Measurements from ENCODE around the gene SIN3A. TPM values are rescaled to one million over a fixed set of nuclear protein-coding genes. Genes with fewer than 3 reads are reported as not detected.
"Not testable (repeated sequence)": the region's sequence is repeated elsewhere in the genome, so short reads cannot be mapped to it uniquely, and the experiment has no call there.

The SIN3A gene
- total and polyA plus RNA-seq, 2 donors (not counting 1 experiment from before 2014, with no cell fraction given), result 32.0 to 153 TPM

DNA sequence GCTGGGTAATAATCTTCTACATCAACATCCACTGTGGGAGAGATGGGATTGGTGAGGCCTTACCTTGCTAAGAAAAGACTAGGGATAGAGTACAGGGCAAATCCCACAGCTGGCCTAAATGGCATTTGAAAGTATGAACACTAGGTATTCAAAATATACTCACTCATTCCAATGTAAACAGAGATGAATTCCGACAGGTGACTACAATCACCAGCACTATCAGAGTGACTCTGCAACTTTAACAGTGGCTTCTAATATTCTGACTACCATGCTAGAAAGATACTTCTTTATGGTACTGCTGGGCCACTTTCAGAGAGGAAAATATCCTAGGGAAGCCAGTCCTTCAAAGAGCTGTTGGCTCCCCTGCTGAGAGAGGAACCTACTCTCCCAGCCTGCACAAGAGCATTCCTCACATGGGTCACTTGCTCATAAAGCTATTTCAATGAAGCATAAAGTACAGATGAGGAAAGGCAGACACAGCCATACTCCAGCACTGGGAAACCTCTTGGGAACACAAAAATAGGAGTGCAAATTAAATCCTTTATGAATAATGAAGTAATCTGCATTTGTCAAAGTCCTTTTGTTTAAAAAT lies 61.6 kb downstream of the SIN3A start:
- Histone ChIP-seq H3K4me3 (ENCODE audit: control extremely low read depth in 1 of 5, extremely low read depth in 1 of 5, insufficient read depth in 1 of 5, low read depth in 2 of 5, low read length in 4 of 5) (no peak overlapping the region), H3K4me1 (ENCODE audit: control insufficient read depth in 2 of 2, insufficient read depth in 2 of 2, low read length in 2 of 2) (peaks cover 16 to 20% of the 10 kb centered on the region in 2 donors), H3K27ac (ENCODE audit: low read length in 2 of 2) (no peak overlapping the region), H3K27me3 (replicated peaks in 1 of 4; ENCODE audit: control extremely low read depth in 1 of 4, control insufficient read depth in 3 of 4, insufficient read depth in 4 of 4, low read length in 3 of 4) (no peaks in the 10 kb centered on the region), H3K9me3 (ENCODE audit: control extremely low read depth in 1 of 3, control insufficient read depth in 2 of 3, insufficient read depth in 1 of 3, low read length in 2 of 3) (no peaks in the 10 kb centered on the region), H4K20me1 (ENCODE audit: control insufficient read depth, insufficient read depth, low read length, poor library complexity, severe bottlenecking) (peaks cover 15% of the 10 kb centered on the region), H3K9ac (ENCODE audit: low read length) (no peak overlapping the region), H3K4me2 (replicated peaks; ENCODE audit: low read depth, low read length, poor library complexity, severe bottlenecking) (no peak overlapping the region), H2AFZ (ENCODE audit: insufficient read depth, low read depth, low read length, poor library complexity, severe bottlenecking) (no peak overlapping the region), H3K36me3 (replicated peaks in 1 of 2; ENCODE audit: control extremely low read depth in 1 of 2, control insufficient read depth in 1 of 2, extremely low read depth in 1 of 2, insufficient read depth in 2 of 2, low read length in 1 of 2) (peaks cover 27 to 81% of the 10 kb centered on the region in 2 experiments), H3K79me2 (ENCODE audit: control insufficient read depth, insufficient read depth, low read length) (peaks cover 6% of the 10 kb centered on the region)
- DNase-seq, result no peak
- H3K4me3 Mint-ChIP-seq, result no peak overlapping the region
- no CpG with 5 or more reads among the region's 1 CpG for WGBS (ENCODE audit: insufficient coverage)
- peaks cover 19% of the 10 kb centered on the region for H3K4me1 Mint-ChIP-seq
- H3K9me3 Mint-ChIP-seq (ENCODE audit: insufficient read depth), result no peaks in the 10 kb centered on the region
- H3K27me3 Mint-ChIP-seq, result no peaks in the 10 kb centered on the region
- H3K27ac Mint-ChIP-seq, result no peak overlapping the region
- intact Hi-C loops (cut with micrococcal nuclease), result no loop called here
- no peak for TF ChIP-seq EZH2 (IDR thresholded peaks at IDR 0.05; ENCODE audit: borderline replicate concordance, insufficient read depth, low read depth, low read length, poor library complexity, severe bottlenecking)
- no peak for ATAC-seq (ENCODE audit: low read depth)
- ChIA-PET CTCF (interaction anchor here (0.6 kb wide), 1 partner anchor 92 kb away, joined by 3 read pairs; no protein-coding TSS in a partner anchor), POLR2A (no interaction called here)

DNA sequence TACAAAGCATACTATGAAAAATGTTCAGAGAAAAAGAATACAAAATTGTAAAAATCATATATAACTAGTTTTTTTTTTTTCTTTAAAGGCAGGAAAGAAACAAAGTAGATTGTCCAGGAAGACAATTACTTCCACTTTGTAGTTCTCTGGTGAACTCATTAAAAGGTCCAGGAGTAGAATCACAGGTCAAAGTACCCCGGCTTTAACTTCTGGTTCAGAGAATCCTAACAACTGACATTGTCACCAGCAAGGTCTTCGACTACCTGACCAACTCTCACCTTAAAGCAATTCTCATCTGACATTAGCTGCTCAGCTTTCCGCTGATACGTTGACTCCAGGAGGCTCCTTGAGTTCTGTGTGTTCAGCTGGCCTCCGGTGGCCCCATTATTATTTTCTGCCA lies 67.5 kb downstream of the SIN3A start:
- H3K4me2 ChIP-seq (replicated peaks; ENCODE audit: low read depth, low read length, poor library complexity, severe bottlenecking); H3K4me3 Mint-ChIP-seq; H3K27ac Mint-ChIP-seq; H3K27ac ChIP-seq (ENCODE audit: low read length in 2 of 2); H3K27me3 Mint-ChIP-seq; DNase-seq; H3K27me3 ChIP-seq (replicated peaks in 1 of 4; ENCODE audit: control extremely low read depth in 1 of 4, control insufficient read depth in 3 of 4, insufficient read depth in 4 of 4, low read length in 3 of 4); H3K79me2 ChIP-seq (ENCODE audit: control insufficient read depth, insufficient read depth, low read length); H3K9me3 ChIP-seq (ENCODE audit: control extremely low read depth in 1 of 3, control insufficient read depth in 2 of 3, insufficient read depth in 1 of 3, low read length in 2 of 3); H3K9me3 Mint-ChIP-seq (ENCODE audit: insufficient read depth); H2AFZ ChIP-seq (ENCODE audit: insufficient read depth, low read depth, low read length, poor library complexity, severe bottlenecking); ATAC-seq (ENCODE audit: low read depth); intact Hi-C loops (cut with micrococcal nuclease); H3K9ac ChIP-seq (ENCODE audit: low read length); H4K20me1 ChIP-seq (ENCODE audit: control insufficient read depth, insufficient read depth, low read length, poor library complexity, severe bottlenecking); H3K4me3 ChIP-seq (ENCODE audit: control extremely low read depth in 1 of 5, extremely low read depth in 1 of 5, insufficient read depth in 1 of 5, low read depth in 2 of 5, low read length in 4 of 5): not testable (repeated sequence)
- peaks cover 39% of the 10 kb centered on the region for H3K4me1 Mint-ChIP-seq
- ChIA-PET CTCF (interaction anchor here (1.4 kb wide), 1 partner anchor 9 kb away, joined by 3 read pairs; no protein-coding TSS in a partner anchor), POLR2A (interaction anchor here (0.7 kb wide), 1 partner anchor 12 kb away, joined by 5 read pairs; no protein-coding TSS in a partner anchor)
- peaks cover 33 to 39% of the 10 kb centered on the region in 2 donors for H3K4me1 ChIP-seq (ENCODE audit: control insufficient read depth in 2 of 2, insufficient read depth in 2 of 2, low read length in 2 of 2)
- H3K36me3 ChIP-seq (replicated peaks in 1 of 2; ENCODE audit: control extremely low read depth in 1 of 2, control insufficient read depth in 1 of 2, extremely low read depth in 1 of 2, insufficient read depth in 2 of 2, low read length in 1 of 2), result peaks cover 14 to 69% of the 10 kb centered on the region in 2 experiments
- 100% methylated on average over 5 of the region's 5 CpGs for WGBS (ENCODE audit: insufficient coverage)
